Measurements from ENCODE around the gene MAPT. TPM values are rescaled to one million over a fixed set of nuclear protein-coding genes. Genes with fewer than 3 reads are reported as not detected.

MAPT gene
- polyA plus RNA-seq, 3 donors, result 7.1 to 8.1 (median 7.4) TPM

Other genes starting within 250 kb of the MAPT start
- gene CRHR1, start 110.2 kb upstream of the MAPT start, polyA plus RNA-seq (ENCODE audit: insufficient read length in 3 of 3), result under 1 TPM in 1 of 3 donors, not detected in 2; 0.39 TPM
- gene SPPL2C, start 49.7 kb upstream of the MAPT start, polyA plus RNA-seq (ENCODE audit: insufficient read length in 3 of 3), result not detected
- not detected for gene STH, start 104.7 kb downstream of the MAPT start, polyA plus RNA-seq (ENCODE audit: insufficient read length in 3 of 3)

All from renal cortex interstitium (tissue), 3 donors.